Measurements from ENCODE around the gene CNTNAP5.

DNA sequence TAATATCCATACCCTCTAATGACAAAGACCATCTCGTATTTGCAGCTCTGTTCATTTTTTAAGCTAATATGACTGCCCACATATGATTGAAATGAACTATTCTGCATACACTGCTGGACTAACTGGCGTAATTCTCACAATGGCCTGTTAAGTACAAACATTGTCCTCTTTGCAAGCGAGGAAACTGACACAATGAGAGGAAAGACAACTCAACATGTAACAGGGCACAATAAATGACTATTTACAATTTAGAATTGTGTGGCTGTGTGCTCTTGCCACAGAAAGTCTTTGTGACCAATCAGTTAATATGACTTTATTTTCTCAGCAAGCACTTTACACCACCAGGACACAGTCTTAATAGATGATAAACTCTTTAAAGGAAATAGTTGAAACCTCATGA is 498.0 kb downstream of the CNTNAP5 start:
- no peak for TF ChIP-seq POLR2AphosphoS5 (IDR thresholded peaks at IDR 0.05)
- TF ChIP-seq, protein P1, sequence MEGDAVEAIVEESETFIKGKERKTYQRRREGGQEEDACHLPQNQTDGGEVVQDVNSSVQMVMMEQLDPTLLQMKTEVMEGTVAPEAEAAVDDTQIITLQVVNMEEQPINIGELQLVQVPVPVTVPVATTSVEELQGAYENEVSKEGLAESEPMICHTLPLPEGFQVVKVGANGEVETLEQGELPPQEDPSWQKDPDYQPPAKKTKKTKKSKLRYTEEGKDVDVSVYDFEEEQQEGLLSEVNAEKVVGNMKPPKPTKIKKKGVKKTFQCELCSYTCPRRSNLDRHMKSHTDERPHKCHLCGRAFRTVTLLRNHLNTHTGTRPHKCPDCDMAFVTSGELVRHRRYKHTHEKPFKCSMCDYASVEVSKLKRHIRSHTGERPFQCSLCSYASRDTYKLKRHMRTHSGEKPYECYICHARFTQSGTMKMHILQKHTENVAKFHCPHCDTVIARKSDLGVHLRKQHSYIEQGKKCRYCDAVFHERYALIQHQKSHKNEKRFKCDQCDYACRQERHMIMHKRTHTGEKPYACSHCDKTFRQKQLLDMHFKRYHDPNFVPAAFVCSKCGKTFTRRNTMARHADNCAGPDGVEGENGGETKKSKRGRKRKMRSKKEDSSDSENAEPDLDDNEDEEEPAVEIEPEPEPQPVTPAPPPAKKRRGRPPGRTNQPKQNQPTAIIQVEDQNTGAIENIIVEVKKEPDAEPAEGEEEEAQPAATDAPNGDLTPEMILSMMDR (IDR thresholded peaks at IDR 0.05) = no peak

All from esophagus muscularis mucosa (tissue), 3 donors.